ENCODE measurements around the gene AMIGO1. TPM values are rescaled to one million over a fixed set of nuclear protein-coding genes. Genes with fewer than 3 reads are reported as not detected.

AMIGO1 gene
- total RNA-seq, 1 experiment from 2014 or later: 0.51 TPM

DNA sequence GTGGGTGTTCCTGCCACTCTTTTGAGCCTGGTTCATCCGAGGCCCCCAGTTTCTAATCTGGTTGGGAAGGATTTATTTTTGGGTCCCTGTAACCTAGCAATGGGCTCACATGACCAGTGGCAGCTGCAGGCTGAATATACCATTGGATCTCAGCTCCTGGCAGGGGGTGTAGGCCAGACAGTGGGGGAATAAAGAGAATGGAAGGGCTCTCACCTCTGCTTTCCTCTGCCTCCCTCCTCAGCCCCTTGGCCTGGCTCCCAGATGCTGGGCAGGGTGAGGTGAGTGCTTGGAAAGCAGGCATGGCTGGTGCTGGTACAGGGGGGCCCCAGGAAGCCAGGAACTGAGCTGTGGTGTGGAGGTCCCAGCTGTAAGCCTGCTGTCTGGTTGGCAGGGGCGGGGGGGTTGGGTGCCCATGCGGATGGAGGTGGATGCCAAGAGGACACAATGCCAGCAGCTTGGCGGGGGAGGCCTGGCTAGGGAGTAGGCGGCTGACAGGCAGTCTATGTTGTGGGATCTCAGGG lies 26.5 kb upstream of the AMIGO1 start:
- DNase-seq (ENCODE audit: low read depth): no peak
- in situ Hi-C loops (cut with HindIII; ENCODE audit: low pct_unique_long_range_greater_than_20kb, low sequenced_read_pairs): no loop called here

DNA sequence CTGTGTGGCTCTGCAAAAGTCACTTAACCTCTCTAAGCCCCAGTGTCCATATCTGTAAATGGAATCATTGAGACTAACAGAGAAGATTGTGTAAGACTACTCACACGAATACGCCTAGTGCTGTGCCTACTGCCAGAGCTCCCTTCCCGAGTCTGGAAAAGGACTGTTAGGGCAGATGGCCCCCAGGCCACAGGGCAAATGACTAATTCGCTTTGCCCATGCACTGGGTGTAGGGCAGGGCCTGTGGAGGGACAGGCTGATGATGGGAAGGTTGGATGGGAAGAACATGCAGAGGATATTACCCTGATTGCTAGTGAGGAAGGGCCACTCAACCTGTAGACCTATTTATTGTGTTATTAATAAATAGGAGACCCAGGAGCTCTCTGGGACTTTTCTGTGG lies 26.0 kb upstream of the AMIGO1 start:
- DNase-seq (ENCODE audit: low read depth): no peak

DNA sequence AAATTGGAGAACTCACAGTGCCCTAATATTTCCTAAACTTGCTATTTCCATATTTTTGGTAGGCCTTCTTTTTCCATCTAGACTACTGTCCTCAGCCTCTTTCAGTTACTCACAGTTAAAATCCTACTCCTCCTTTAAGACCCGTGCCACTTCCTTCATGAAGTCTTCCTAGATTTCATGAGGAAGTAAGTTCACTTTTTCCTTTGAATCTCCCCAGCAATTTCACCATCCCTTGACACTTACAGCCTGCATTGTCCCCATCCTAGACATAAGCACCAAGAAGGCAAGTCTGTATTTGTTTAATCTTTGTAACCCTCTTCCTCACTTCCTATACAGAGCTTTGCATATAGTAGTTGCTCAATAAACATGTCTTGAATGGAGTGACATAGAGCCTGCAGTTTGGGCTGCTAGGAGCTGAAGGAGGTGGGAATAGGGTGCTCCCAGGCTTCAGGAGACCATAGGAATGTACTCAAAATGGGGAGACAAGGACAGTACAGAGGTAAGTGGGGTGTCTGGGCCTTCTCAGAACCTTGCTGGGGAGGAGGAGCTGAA lies 24.9 kb upstream of the AMIGO1 start:
- in situ Hi-C loops (cut with HindIII; ENCODE audit: low pct_unique_long_range_greater_than_20kb, low sequenced_read_pairs): no loop called here

More for the DNA sequence above, 26.0 kb upstream of the AMIGO1 start:
- in situ Hi-C loops (cut with HindIII; ENCODE audit: low pct_unique_long_range_greater_than_20kb, low sequenced_read_pairs): no loop called here

DNA sequence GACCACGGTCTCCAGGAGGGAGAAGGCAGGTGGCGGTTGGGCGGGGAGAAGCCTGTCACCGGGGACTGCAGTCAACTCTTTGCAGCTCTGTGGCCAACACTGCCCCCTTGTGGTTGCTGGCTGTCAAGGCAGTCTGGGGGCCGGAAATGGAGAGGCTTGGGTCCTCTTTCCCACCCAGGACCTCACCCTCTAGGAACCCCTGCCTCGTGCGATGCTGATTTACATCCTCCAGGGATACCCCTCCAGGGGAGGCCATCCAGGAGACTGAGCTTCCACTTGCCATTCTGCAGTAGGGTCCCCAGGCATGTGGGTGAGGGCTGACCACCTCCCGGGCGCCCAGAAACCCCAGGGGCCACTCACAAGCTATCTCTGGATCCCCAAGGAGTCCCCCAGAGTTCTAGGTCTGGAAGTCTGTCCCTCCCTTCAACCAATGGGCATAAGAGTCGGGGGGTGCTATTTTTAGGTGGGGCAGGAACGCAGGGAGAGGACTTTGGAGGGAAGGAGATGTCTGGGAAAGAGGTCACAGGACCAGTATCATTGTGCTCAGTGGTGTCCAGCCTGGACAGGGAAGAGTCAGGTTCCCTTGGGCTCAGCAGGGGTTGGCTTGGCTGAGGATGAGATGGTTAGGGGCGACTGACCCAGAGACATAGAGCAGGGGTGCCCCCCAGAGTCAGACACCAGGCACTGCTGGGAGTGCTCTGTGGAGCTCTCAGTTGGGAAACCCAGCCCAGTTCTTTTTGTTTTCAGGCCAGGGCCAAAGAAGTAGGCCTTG lies 23.0 kb upstream of the AMIGO1 start:
- DNase-seq (ENCODE audit: low read depth): peak; percentile 49
- in situ Hi-C loops (cut with HindIII; ENCODE audit: low pct_unique_long_range_greater_than_20kb, low sequenced_read_pairs): no loop called here

More for the DNA sequence above, 24.9 kb upstream of the AMIGO1 start:
- no peak for DNase-seq (ENCODE audit: low read depth)

DNA sequence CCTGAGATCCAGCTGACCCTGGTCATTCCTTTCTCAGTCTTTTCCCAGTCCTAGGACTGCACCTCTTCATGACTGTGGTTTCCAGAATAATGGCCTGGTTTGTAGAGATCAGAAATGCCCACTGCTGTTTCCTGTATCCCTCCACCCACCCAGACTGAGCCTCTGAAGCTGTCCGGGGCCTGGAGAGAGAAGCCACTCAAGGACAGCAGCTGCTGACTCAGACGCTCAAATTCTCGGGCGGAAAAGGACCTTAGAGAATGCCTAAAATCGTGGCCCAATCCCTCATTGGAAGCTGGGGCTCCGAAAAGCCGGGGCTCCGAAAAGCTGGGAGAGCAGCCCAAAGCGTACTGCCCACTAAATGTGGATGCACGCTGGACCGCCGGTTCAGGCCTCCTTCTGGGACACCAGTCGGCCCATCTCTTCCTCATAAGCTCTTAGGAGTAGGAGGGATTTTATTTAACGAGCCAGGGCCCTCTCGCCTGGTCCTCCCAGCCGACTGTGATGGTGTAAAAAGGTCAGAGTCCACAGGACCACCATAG lies 22.4 kb upstream of the AMIGO1 start:
- DNase-seq (ENCODE audit: low read depth): peak; percentile 22
- in situ Hi-C loops (cut with HindIII; ENCODE audit: low pct_unique_long_range_greater_than_20kb, low sequenced_read_pairs): no loop called here

DNA sequence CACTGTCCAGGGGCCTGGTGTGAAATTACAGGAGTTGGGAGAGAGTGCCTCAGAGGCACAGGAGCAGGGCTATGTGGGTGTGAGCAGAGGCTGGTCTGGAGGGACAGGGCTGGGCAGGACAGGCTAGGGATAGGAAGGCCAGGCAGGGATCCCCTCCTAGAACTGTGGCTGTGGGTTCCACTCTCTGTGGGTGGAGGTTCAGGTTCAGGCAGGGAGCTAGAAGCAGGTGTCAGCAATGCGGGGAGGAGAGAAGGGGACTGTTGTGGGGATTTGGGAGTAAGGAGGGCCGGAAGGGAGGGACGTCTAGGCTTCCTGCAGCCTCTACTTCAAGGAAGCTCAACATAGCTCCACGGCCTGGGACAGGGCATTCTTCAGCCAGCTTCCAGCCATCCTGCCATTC lies 21.9 kb upstream of the AMIGO1 start:
- DNase-seq (ENCODE audit: low read depth): no peak
- in situ Hi-C loops (cut with HindIII; ENCODE audit: low pct_unique_long_range_greater_than_20kb, low sequenced_read_pairs): no loop called here

DNA sequence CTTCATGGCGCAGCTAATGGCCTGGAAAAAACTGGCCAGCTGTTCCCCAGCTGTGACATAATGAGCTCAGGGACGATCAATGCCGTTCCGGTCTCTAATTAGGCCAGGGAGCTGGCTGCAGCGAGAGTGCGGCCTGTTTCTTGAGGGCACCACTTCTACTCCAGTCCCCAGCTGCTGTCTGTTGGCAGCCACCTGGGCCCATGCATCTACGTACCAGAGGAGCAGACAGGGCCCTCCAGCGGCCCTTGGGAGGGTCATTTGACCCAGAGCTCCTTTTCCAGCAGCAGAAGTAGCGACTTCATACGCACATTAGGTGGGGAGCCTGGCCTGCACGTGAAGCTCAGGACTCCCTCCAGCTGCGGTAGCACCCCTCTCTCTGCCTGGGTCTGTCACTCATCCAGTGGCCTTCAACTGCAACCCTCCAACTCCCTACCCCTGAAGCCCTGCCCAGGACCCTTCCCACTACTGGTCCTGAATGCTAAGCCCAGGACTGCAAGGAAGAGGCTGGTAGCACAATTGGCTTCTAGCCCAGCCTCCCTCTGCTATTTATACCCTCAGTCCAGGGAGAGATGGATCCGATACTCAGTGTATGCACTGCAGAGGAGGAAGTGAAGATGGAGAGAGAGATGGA lies 21.0 kb upstream of the AMIGO1 start:
- in situ Hi-C loops (cut with HindIII; ENCODE audit: low pct_unique_long_range_greater_than_20kb, low sequenced_read_pairs): no loop called here

DNA sequence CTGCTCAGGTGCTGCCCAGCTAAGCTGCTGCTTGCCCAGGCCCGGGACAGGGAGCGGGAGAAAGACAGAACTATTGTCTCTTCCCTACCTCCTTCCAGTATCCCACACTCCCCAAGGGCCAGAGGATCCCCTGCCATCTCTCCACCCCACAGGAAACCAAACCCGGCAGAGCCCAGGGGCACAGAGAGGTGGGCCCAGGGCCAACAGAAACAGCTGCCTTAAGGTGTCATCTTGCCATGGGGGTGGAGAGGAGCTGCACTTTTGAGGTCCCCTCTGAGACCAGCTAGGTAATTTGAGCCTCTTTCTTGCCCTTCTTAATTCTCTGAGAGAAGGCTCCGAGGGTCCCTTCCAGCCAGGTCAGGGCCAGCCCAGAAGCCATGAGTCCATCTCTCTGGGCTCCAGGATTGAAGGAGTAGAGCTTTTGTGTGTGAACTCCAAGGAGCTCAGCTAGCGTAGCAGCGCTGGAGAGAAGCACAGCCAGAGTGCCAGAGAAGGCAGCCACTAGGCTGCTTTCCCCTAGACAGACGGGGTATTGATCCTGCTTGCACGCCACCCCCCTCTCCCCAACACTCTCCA lies 20.4 kb upstream of the AMIGO1 start:
- no peak for DNase-seq (ENCODE audit: low read depth)
- in situ Hi-C loops (cut with HindIII; ENCODE audit: low pct_unique_long_range_greater_than_20kb, low sequenced_read_pairs): no loop called here

More for the DNA sequence above, 21.0 kb upstream of the AMIGO1 start:
- DNase-seq (ENCODE audit: low read depth): no peak

DNA sequence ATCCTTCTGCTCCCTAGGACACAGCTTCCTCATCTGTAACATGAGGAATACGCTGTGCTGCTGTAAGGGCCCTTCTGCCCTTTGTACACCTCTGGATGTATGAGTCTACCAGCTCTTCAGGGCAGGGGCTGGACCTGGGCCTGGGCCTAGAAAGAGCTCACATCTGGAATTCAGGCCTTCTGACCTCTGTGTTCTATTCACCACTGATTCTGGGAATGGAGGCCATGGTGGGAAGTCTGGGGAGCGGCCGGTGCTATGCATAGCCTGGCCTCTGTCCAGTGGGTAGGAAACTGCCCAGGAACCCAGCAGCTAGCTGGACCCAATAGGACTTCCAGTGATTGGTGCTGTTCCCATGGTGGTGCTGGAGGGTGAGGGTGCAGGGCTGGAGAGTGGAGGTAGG lies 19.2 kb upstream of the AMIGO1 start:
- no peak for DNase-seq (ENCODE audit: low read depth)
- in situ Hi-C loops (cut with HindIII; ENCODE audit: low pct_unique_long_range_greater_than_20kb, low sequenced_read_pairs): no loop called here

DNA sequence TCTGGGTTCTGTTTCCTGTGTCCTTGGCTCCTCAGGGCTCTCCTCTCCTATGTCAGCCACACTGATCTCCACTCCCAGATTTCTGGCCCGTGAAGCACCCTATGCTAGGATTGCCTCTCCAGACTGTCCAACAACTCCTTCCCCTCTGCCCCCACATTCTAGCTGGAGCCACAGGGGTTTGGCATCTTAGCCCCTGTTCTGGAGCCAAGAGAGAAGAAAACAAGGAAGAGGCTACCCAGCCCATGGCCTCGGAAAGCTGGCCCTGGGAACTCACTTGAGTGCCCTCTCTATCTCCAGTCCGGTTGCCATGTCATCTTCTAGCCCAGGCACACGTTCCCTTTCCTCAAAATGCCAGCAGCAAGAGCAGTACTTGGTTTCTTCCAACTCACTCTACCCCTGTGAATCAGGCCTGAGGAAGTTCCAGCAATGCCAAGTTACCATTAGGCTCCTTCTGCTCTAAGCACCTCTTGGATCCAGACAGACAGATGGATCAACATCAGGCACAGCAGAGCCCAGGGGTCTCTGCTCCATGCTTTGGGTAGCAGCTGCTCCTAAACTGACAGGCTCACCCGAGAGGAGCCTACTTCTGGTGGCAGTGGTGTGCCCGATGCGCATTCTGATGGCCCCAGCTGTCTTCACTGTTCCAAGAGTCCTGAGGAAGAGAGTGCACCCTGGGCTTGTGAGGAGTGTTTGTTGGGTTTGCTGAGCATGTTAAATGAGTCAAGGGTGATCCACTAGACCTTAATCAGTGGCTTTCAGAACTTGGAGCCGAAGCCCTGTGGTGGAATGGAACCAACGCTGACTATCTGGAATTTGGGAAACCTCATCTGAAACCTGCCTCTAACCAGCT lies 18.5 kb upstream of the AMIGO1 start:
- in situ Hi-C loops (cut with HindIII; ENCODE audit: low pct_unique_long_range_greater_than_20kb, low sequenced_read_pairs): no loop called here
- DNase-seq (ENCODE audit: low read depth): no peak

DNA sequence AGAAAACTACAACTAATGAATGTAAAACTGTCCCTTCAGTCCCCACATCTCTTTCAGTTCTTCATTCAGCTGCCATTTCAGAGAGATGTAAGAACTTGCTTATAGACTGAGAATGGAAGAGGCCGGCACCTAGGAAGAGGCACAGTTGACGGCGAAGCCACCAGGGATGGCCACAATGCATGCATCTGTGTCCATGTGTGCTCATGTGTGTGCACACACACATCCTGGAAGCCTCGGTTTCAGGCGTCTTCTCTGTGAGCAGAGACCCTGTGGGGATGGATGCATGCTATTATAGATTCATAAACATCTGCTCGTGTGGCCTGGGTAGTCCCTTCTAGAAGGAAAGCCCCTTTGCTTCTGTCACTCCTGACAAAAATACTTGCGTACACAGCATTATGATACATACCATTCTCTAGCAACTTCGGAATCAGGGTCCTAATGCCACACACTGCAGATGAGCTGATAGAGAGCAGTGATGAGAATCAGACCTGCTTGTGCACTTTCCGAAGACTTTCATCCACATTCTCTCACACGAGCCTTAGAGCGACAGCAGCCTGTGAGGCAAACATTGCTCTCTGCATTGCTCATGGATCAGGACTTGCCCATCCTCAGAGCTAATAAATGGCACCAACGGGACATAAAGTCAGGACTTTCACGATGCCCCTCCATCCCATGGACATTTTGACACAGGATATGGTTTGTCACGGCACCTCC lies 17.7 kb upstream of the AMIGO1 start:
- in situ Hi-C loops (cut with HindIII; ENCODE audit: low pct_unique_long_range_greater_than_20kb, low sequenced_read_pairs): no loop called here
- no peak for DNase-seq (ENCODE audit: low read depth)

DNA sequence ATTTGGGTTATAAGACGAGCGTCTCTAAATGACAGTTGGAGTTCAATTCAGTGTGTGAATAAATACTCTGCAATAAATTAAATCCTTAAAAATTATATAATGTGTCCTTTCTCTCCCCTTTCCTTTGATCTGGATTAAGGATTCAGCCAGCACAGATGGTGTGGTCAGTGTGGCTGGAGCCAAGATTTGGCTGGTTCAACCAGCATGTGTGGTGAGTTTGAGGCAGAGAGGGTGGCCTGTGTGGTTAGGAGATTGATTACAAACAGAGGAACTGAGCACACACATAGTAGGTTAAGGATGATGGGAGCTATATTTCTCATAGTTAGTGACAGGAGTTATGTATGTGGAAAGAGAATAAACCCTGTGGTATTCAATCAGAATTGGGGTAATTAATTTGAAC lies 14.2 kb upstream of the AMIGO1 start:
- no peak for DNase-seq (ENCODE audit: low read depth)
- in situ Hi-C loops (cut with HindIII; ENCODE audit: low pct_unique_long_range_greater_than_20kb, low sequenced_read_pairs): no loop called here

DNA sequence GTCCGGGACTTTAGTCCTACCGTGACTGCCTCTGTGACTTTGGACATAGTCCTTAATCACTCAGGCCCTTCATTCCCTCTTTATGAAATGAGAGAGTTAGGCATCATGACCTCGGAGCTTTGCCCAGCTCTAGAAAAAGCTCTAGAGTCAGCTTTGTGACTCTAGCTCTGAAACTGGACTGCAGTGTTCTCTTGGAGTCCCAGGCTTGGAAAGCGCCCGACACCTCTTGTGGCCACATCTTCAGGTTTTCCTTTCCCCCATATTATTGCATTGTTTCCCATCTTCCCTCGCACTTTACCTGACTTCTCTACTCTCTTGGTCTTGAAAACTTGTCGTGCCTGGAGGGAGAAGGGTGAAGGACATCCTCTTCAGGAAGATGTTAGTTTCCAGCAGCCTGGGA lies 12.5 kb upstream of the AMIGO1 start:
- DNase-seq (ENCODE audit: low read depth): no peak
- in situ Hi-C loops (cut with HindIII; ENCODE audit: low pct_unique_long_range_greater_than_20kb, low sequenced_read_pairs): no loop called here

DNA sequence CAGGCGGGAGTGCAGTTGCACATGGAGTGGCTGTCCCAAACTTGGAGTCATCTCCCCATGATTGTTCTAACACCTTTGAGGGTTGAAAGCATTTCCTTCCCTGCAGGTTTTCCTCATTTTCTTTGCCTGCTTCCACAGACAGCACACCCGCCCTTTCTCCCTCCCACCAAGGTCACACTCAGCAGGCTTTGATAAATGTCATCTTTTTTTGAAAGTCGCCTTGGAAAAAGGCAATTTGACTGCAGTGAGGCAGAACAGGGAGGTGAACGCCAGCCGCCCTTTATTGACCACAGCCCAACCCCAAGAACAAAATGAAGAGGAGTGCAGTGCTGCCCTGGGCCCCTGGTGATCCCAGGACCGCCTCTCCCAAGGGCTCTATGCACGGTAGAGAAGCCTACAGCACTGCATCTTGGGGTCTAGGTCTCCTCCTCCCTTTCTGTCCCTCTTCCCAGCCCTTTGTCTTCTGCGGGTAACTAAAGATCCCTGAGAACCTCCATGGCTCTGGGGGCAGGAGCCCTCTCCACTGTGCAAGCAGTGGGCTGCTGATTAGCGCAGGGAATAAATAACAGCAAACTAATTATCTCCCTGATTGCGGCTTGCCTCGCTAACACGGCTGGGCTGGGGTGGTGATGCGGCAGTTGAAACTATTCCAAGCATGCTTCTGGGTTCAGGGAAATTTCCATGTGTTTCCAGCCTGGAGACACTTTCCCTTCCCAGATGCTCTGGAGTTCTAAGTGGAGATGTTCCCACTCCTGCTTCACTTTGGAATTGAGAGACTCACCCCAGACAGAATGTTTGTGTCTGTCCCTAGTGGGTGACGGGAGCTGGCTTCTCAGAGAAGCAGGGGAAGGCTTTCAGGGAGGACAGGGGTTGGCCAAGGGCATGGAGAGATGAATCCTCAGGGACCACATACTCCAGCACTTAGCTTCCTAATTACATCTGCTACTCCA lies 11.8 kb upstream of the AMIGO1 start:
- DNase-seq (ENCODE audit: low read depth): no peak
- in situ Hi-C loops (cut with HindIII; ENCODE audit: low pct_unique_long_range_greater_than_20kb, low sequenced_read_pairs): no loop called here

DNA sequence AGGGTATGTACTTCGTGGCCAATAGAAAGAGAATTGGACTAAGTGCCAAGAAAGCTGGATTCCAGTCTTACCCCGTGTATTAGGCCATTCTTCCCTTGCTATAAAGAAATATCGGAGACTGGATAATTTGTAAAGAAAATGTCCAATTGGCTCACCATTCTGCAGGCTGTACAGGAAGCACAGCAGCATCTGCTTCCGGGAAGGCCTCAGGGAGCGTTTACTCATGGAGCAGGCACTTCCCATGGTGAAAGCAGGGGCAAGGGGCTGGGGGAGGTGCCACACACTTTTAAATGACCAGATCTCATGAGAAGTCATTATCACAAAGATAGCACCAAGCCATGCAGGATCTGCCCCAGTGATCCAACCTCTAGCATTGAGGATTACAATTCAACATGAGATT lies 7.8 kb upstream of the AMIGO1 start:
- no peak for DNase-seq (ENCODE audit: low read depth)
- in situ Hi-C loops (cut with HindIII; ENCODE audit: low pct_unique_long_range_greater_than_20kb, low sequenced_read_pairs): no loop called here

DNA sequence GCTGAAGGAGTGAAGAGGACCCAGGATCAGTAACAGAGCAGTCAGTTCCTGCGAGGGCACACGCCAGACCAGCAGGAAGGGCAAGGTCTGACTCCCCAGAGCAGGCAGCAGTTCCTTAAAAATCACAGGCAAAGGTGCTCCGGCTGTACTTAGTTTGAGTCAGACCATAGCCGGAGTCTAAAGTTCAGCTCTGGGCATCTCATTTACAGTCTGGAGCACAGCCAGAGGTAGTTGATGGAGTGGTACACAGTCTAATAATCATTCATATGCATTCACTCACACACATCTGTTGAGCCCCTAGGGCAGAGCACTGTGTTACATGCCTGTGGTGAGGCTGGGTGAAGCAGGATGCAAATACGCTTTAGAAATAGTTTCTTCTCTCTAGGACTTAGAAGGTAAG lies 7.3 kb upstream of the AMIGO1 start:
- in situ Hi-C loops (cut with HindIII; ENCODE audit: low pct_unique_long_range_greater_than_20kb, low sequenced_read_pairs): no loop called here
- DNase-seq (ENCODE audit: low read depth): no peak
